Dermis microvascular lymphatic vessel endothelial cell (primary cell): ENCODE data around the gene PAXX. TPM values are rescaled to one million over a fixed set of nuclear protein-coding genes. Genes with fewer than 3 reads are reported as not detected.
"Not testable (repeated sequence)": the region's sequence is repeated elsewhere in the genome, so short reads cannot be mapped to it uniquely, and the experiment has no call there.

Experiments
- DNase-seq, 2 donors: peaks; one replicate each; pipeline versions ENCODE4 v3.0.0 to v3.0.0-alpha.2; 2010; ENCODE audit warnings: low read depth in 2 of 2
- total RNA-seq: library from RNA; depleted of rRNA; stranded (reverse); fragments of >200 nt; gene quantifications from 2 replicates; pipeline ENCODE4 v1.2.1, GENCODE V29; 2014

PAXX gene
- total RNA-seq, 1 donor from 2014 or later, result 8.5 TPM

GRCh38 chr9:137001857-137002645 lies 9.8 kb downstream of the PAXX start:
- no peak for DNase-seq

- no peak for DNase-seq
These were observed 10.4 kb downstream of the PAXX start for GRCh38 chr9:137002646-137003041.

DNA sequence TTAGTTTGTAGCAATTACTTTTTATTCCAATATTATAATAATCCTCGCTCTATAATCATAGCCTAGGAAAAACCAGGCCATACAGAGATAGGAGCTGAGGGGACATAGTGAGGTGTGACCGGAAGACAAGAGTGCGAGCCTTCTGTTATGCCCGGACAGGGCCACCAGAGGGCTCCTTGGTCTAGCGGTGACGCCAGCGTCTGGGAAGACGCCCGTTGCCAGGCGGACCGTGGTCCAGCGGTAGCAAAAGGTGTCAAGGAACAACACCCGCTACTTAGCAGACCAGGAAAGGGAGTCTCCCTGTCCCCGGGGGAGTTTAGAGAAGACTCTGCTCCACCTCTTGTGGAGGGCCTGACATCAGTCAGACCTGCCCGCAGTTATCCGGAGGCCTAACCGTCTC lies 12.1 kb downstream of the PAXX start:
- DNase-seq, result not testable (repeated sequence)

GRCh38 chr9:137006116-137007003 lies 14.1 kb downstream of the PAXX start:
- DNase-seq, result no peak

DNA sequence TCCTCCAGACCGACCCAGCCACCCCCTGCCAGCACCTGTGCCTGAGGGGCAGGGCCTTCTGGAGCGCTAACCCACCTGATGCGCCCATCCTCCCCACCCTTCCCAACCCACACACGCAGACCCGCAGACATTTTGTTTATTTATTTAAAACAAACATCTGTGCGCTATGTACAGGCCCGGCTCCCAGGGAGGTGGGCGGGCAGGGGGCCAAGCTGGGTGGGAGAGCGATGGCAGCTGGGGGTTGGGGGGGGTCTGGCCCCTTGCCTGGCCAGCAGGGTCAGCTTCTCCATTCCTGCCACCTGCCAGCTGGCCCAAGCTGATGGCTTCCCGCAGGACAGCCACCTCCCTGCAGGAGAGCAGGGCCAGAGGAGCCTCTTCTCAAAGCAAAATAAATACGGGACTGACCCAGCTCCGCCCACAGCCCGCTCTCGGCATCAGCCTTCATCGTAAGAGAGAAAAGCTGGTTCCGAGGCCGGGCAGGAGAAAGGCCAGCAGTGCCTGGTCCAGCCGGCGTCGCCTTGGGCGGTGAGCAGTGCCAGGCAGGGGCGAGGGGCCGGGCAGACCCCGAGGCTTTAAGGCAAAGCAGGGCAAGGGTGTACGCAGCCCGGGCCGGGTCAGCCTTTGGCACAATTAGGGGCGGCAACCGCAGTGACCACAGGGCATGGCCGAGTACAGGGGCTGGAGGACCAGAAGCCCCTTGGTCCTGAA lies 15.0 kb downstream of the PAXX start:
- no peak for DNase-seq

- no peak for DNase-seq
These were observed 15.6 kb downstream of the PAXX start for GRCh38 chr9:137007816-137008270.

GRCh38 chr9:137008312-137008711 lies 16.1 kb downstream of the PAXX start:
- DNase-seq, result no peak

- DNase-seq, result no peak
These were observed 17.0 kb downstream of the PAXX start for GRCh38 chr9:137009217-137009616.

DNA sequence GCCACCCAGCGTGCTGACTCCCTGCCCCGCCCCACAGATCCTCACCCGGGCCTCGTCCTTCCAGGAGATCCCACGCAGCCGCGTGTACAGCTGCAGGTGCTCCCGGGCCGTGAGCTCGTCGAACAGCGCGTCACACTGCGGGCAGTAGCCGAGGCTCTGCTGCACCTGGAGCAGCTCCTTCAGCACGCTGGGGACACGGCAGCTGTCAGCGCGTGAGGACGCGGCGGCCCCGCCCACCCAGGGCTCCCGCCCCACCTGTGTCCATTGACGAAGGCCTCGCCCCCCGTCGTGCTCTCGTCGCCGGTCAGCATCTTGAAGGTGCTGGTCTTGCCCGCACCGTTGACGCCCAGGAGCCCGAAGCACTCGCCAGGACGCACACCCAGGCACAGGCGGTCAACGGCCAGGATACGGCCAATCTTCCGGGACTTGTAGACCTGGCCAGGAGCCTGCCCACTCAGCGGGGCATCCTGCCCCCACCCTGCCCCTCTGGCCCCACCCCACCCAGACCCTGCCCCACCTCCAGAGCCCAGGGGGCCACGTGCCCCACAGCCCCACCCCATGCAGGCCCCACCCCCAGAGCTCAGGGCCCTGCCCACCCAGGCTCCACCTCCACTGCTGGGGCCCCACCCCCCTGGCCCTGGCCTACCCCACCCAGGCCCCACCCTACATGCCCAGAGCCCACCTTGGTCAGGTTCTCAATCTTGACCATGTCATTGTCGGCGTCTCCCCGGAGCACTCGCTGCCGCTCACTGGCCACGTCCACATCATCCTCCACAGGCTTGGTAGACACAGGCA lies 17.9 kb downstream of the PAXX start:
- DNase-seq, result no peak

GRCh38 chr9:137011156-137011555 lies 18.9 kb downstream of the PAXX start:
- DNase-seq, result no peak

GRCh38 chr9:137011907-137012675 lies 19.9 kb downstream of the PAXX start:
- no peak for DNase-seq

GRCh38 chr9:137012694-137013570 lies 20.7 kb downstream of the PAXX start:
- DNase-seq, result no peak

DNA sequence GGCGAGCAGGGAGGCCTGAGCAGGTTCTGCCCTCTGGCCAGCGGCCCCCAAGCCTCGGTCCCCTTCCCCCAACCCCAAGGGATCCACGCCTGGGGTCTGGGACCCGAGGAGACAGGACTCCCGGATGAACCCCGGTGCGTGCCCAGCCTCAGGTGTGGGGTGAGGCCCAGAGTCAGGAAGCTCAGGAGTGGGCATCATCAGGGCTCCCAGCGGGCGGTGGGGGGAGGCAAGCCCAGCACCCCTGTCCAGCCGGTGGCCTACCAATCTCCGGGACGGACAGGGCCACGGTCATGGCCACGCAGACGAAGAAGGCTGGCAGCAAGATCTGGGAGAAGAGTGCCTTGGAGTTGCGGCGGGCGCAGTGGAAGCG lies 21.3 kb downstream of the PAXX start:
- no peak for DNase-seq

- no peak for DNase-seq
These were observed 21.9 kb downstream of the PAXX start for GRCh38 chr9:137014166-137014565.

- DNase-seq, result no peak
These were observed 22.7 kb downstream of the PAXX start for GRCh38 chr9:137014776-137015539.

- no peak for DNase-seq
These were observed 23.3 kb downstream of the PAXX start for GRCh38 chr9:137015540-137015930.

DNA sequence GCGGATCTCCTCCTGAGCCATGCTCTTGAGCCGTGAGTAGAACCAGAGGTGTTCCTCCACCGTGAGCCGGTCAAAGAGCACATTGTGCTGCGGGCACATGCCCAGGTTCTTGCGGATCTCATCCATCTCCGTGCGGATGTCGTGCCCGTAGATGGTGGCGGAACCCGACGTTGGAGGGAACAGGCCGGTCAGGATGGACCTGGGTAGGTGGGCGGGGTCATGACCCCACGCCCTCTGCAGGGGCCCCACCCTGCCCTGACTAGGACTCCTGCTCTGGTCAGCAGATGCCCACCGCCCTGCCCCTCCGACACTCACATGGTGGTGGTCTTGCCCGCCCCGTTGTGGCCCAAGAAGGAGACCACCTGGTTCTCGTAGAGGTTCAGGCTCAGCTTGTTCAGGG lies 23.8 kb downstream of the PAXX start:
- no peak for DNase-seq

DNA sequence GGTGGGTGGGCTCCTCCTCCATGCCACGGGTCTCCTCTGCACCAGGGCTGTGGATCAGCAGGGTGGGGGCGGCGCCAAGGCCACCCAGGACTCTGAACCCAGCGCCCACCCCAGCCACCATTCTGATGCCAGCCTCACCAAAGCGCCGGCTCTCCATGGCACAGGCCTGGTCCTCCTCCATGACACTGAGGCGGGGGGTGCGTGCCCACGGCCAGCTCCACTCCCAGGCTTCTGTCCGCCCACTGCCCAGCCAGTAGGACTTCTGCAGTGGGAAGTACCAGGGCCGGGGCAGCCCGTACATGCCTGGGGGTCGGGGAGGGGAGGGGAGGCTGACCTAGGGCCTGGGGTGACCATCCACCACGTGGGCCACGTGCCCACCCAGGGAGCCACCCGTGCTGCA lies 24.2 kb downstream of the PAXX start:
- DNase-seq, result no peak

DNA sequence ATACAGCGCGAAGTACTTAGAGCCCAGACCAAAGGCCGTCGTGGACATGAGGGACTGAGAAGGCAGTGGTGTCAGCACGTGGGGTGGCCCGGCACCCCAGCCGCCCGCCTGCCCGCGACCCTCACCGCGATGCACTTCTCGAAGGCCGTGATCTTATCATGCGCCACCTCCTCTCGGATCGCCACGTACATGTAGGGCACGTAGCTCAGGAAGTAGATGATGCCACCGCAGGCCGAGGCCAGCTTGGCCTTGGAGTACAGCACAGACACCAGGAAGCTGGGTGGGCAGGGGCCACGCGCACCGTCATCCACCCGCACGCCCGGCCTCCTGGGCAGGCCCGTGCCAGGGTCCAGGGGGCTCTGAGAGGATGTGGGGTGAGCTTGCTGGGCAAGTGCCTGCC lies 24.8 kb downstream of the PAXX start:
- DNase-seq, result no peak
